Activated naive CD8-positive, alpha-beta T cell treated with anti-CD3 and anti-CD28 coated beads for 36 hours (primary cell): ENCODE results near the gene ZRANB1. TPM values are rescaled to one million over a fixed set of nuclear protein-coding genes. Genes with fewer than 3 reads are reported as not detected.

Experiments used
- DNase-seq: peaks from one replicate; pipeline ENCODE4 v3.0.0; 2021
- H3K27ac Mint-ChIP-seq: one replicate; pipeline ENCODE4 v1.8.0; 2022; ENCODE audit warnings: mild to moderate bottlenecking, moderate library complexity, mixed read lengths
- H3K27me3 Mint-ChIP-seq: one replicate; pipeline ENCODE4 v1.8.0; 2022; ENCODE audit warnings: mild to moderate bottlenecking, mixed read lengths
- H3K36me3 Mint-ChIP-seq: one replicate; pipeline ENCODE4 v1.8.0; 2021; ENCODE audit warnings: mild to moderate bottlenecking, mixed read lengths
- H3K4me1 Mint-ChIP-seq: one replicate; pipeline ENCODE4 v1.8.0; 2021; ENCODE audit warnings: mixed read lengths
- H3K4me3 Mint-ChIP-seq: one replicate; pipeline ENCODE4 v1.8.0; 2022; ENCODE audit warnings: mild to moderate bottlenecking, moderate library complexity, mixed read lengths
- H3K9me3 Mint-ChIP-seq: one replicate; pipeline ENCODE4 v1.8.0; 2022; ENCODE audit warnings: mixed read lengths
- total RNA-seq, 2 experiments: library from RNA; stranded (reverse); gene quantifications; one replicate each; pipeline ENCODE4 v1.2.3, GENCODE V29; 2021

ZRANB1 gene
- total RNA-seq, 2 experiments from 2014 or later, result 11.5 to 12.6 TPM

- no peak for DNase-seq
- H3K27me3 Mint-ChIP-seq, result no peaks in the 10 kb centered on the region
- peaks cover 15% of the 10 kb centered on the region for H3K36me3 Mint-ChIP-seq
- no peak overlapping the region for H3K4me3 Mint-ChIP-seq
- no peaks in the 10 kb centered on the region for H3K9me3 Mint-ChIP-seq
- peaks cover 5% of the 10 kb centered on the region for H3K4me1 Mint-ChIP-seq
- no peak overlapping the region for H3K27ac Mint-ChIP-seq
Observed at GRCh38 chr10:124991835-124992234, 49.9 kb downstream of the ZRANB1 start.

- Mint-ChIP-seq H3K36me3 (peaks cover 11% of the 10 kb centered on the region), H3K27me3 (no peaks in the 10 kb centered on the region), H3K27ac (no peak overlapping the region), H3K4me1 (peaks cover 5% of the 10 kb centered on the region), H3K4me3 (no peak overlapping the region), H3K9me3 (no peaks in the 10 kb centered on the region)
- no peak for DNase-seq
Observed at GRCh38 chr10:124992462-124993344, 50.8 kb downstream of the ZRANB1 start.

- DNase-seq, result no peak
Observed at GRCh38 chr10:124993345-124993708, 51.4 kb downstream of the ZRANB1 start.

GRCh38 chr10:124993736-124994451 lies 52.0 kb downstream of the ZRANB1 start:
- no peak overlapping the region for H3K27ac Mint-ChIP-seq
- no peaks in the 10 kb centered on the region for H3K9me3 Mint-ChIP-seq
- H3K4me1 Mint-ChIP-seq, result no peaks in the 10 kb centered on the region

More at GRCh38 chr10:124993345-124993708, 51.4 kb downstream of the ZRANB1 start:
- no peak overlapping the region for H3K27ac Mint-ChIP-seq
- peaks cover 3% of the 10 kb centered on the region for H3K4me1 Mint-ChIP-seq
- peaks cover 9% of the 10 kb centered on the region for H3K36me3 Mint-ChIP-seq
- no peak overlapping the region for H3K4me3 Mint-ChIP-seq
- no peaks in the 10 kb centered on the region for H3K27me3 Mint-ChIP-seq
- no peaks in the 10 kb centered on the region for H3K9me3 Mint-ChIP-seq

GRCh38 chr10:124994573-124995473 lies 52.9 kb downstream of the ZRANB1 start:
- no peaks in the 10 kb centered on the region for H3K27me3 Mint-ChIP-seq
- H3K9me3 Mint-ChIP-seq, result no peaks in the 10 kb centered on the region
- no peak overlapping the region for H3K27ac Mint-ChIP-seq
- H3K36me3 Mint-ChIP-seq, result no peaks in the 10 kb centered on the region
- H3K4me3 Mint-ChIP-seq, result no peak overlapping the region
- H3K4me1 Mint-ChIP-seq, result no peaks in the 10 kb centered on the region
- no peak for DNase-seq

More at GRCh38 chr10:124993736-124994451, 52.0 kb downstream of the ZRANB1 start:
- Mint-ChIP-seq H3K27me3 (no peaks in the 10 kb centered on the region), H3K4me3 (no peak overlapping the region), H3K36me3 (peaks cover 8% of the 10 kb centered on the region)
- DNase-seq, result no peak

- Mint-ChIP-seq H3K4me3 (no peak overlapping the region), H3K27ac (no peak overlapping the region), H3K4me1 (no peaks in the 10 kb centered on the region), H3K27me3 (no peaks in the 10 kb centered on the region), H3K9me3 (no peaks in the 10 kb centered on the region), H3K36me3 (no peaks in the 10 kb centered on the region)
- DNase-seq, result no peak
Observed at GRCh38 chr10:124995605-124996004, 53.7 kb downstream of the ZRANB1 start.

GRCh38 chr10:124996127-124996853 lies 54.4 kb downstream of the ZRANB1 start:
- H3K4me3 Mint-ChIP-seq, result no peak overlapping the region
- peaks cover 4% of the 10 kb centered on the region for H3K4me1 Mint-ChIP-seq
- H3K9me3 Mint-ChIP-seq, result no peaks in the 10 kb centered on the region
- no peak for DNase-seq
- H3K27ac Mint-ChIP-seq, result no peak overlapping the region
- H3K27me3 Mint-ChIP-seq, result no peaks in the 10 kb centered on the region
- H3K36me3 Mint-ChIP-seq, result no peaks in the 10 kb centered on the region

GRCh38 chr10:124996854-124997215 lies 54.9 kb downstream of the ZRANB1 start:
- Mint-ChIP-seq H3K27me3 (no peaks in the 10 kb centered on the region), H3K36me3 (no peaks in the 10 kb centered on the region), H3K9me3 (no peaks in the 10 kb centered on the region), H3K4me3 (no peak overlapping the region), H3K27ac (no peak overlapping the region), H3K4me1 (peaks cover 4% of the 10 kb centered on the region)
- DNase-seq, result no peak

- Mint-ChIP-seq H3K36me3 (no peaks in the 10 kb centered on the region), H3K9me3 (no peaks in the 10 kb centered on the region), H3K4me1 (peaks cover 4% of the 10 kb centered on the region), H3K27me3 (no peaks in the 10 kb centered on the region), H3K4me3 (no peak overlapping the region), H3K27ac (no peak overlapping the region)
- DNase-seq, result no peak
Observed at GRCh38 chr10:124997306-124997705, 55.4 kb downstream of the ZRANB1 start.

GRCh38 chr10:124997771-124998623 lies 56.1 kb downstream of the ZRANB1 start:
- Mint-ChIP-seq H3K27me3 (no peaks in the 10 kb centered on the region), H3K36me3 (no peaks in the 10 kb centered on the region), H3K4me1 (peaks cover 4% of the 10 kb centered on the region), H3K9me3 (no peaks in the 10 kb centered on the region), H3K27ac (no peak overlapping the region), H3K4me3 (no peak overlapping the region)
- no peak for DNase-seq

GRCh38 chr10:124998624-124999291 lies 56.8 kb downstream of the ZRANB1 start:
- Mint-ChIP-seq H3K4me3 (no peak overlapping the region), H3K4me1 (peaks cover 4% of the 10 kb centered on the region), H3K27me3 (no peaks in the 10 kb centered on the region), H3K9me3 (no peaks in the 10 kb centered on the region), H3K36me3 (no peaks in the 10 kb centered on the region), H3K27ac (no peak overlapping the region)
- DNase-seq, result no peak

- Mint-ChIP-seq H3K27me3 (no peaks in the 10 kb centered on the region), H3K36me3 (no peaks in the 10 kb centered on the region), H3K27ac (no peak overlapping the region), H3K4me3 (no peak overlapping the region), H3K4me1 (peaks cover 4% of the 10 kb centered on the region), H3K9me3 (no peaks in the 10 kb centered on the region)
- no peak for DNase-seq
Observed at GRCh38 chr10:124999433-125000365, 57.8 kb downstream of the ZRANB1 start.
